Gastroesophageal sphincter (tissue), 3 donors: ENCODE data around the gene PIP5K1C.

ENCODE experiments used
- CTCF ChIP-seq, 4 experiments: fragments of 200-600 bp in 2 of 4; fragments of 450-650 bp in 2 of 4; sonication (generic) in 1 of 4; IDR thresholded peaks; one replicate each; pipeline ENCODE4 v1.5.1; 2017 to 2019; ENCODE audit warnings: antibody characterized with exemption in 4 of 4, mild to moderate bottlenecking in 2 of 4, moderate library complexity in 2 of 4
- EP300 ChIP-seq: sonication (generic); formaldehyde crosslinking; IDR thresholded peaks from one replicate; pipeline ENCODE4 v1.6.1; 2017; ENCODE audit warnings: antibody characterized with exemption, mild to moderate bottlenecking
- POLR2A ChIP-seq, 2 donors: fragments of 450-650 bp; IDR thresholded peaks; one replicate each; pipeline ENCODE4 v1.6.1; 2017; ENCODE audit warnings: antibody characterized with exemption in 2 of 2, mild to moderate bottlenecking in 2 of 2, moderate library complexity in 1 of 2
- POLR2AphosphoS5 ChIP-seq: sonication (generic); formaldehyde crosslinking; IDR thresholded peaks from one replicate; pipeline ENCODE4 v1.6.1; 2017; ENCODE audit warnings: antibody characterized with exemption

GRCh38 chr19:3657395-3657769 lies 42.9 kb downstream of the PIP5K1C start:
- TF ChIP-seq CTCF (IDR thresholded peaks at IDR 0.05) (no peak), EP300 (no peak), POLR2AphosphoS5 (no peak), POLR2A (IDR thresholded peaks at IDR 0.05) (no peak)
